Stomach (tissue), 4 donors: ENCODE results near the gene ZNF530.

Source experiments
- CTCF ChIP-seq, 7 experiments: fragments of 450-650 bp in 4 of 7; fragments of 200-600 bp in 3 of 7; sonication (generic) in 3 of 7; IDR thresholded peaks; one replicate each; pipeline ENCODE4 v1.5.1; 2016 to 2019; ENCODE audit warnings: antibody characterized with exemption in 7 of 7, control low read depth in 2 of 7, mild to moderate bottlenecking in 1 of 7
- EP300 ChIP-seq: sonication (generic); formaldehyde crosslinking; IDR thresholded peaks from one replicate; pipeline ENCODE4 v1.6.1; 2017; ENCODE audit warnings: antibody characterized with exemption
- POLR2A ChIP-seq, 4 donors: fragments of 450-650 bp; IDR thresholded peaks; one replicate each; pipeline ENCODE4 v1.6.1; 2016; ENCODE audit warnings: antibody characterized with exemption in 4 of 4, control low read depth in 2 of 4, mild to moderate bottlenecking in 1 of 4, moderate library complexity in 1 of 4
- POLR2AphosphoS5 ChIP-seq, 3 donors: sonication (generic); formaldehyde crosslinking; IDR thresholded peaks; one replicate each; pipeline ENCODE4 v1.6.1; 2016; ENCODE audit warnings: antibody characterized with exemption in 3 of 3

DNA sequence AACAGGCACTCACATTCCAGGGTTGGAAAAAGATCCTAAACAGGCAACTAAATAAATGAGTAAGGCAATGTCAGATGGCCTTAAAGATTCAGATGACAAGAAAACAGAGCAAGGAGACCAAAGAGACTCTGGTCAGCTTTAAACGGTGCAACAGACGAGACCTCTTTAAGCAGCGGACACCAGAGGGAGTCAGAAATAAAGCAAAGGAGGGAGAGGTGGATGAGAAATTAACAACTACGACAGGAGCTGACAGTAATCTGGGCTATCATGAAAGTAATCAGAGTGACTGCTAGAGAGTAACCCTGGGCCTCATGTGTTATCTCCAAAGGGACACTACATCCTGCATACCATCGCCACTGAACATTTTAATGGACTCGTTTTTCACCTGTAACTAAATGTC is 41.2 kb upstream of the ZNF530 start:
- no peak for TF ChIP-seq CTCF (IDR thresholded peaks at IDR 0.05)
- no peak for TF ChIP-seq POLR2AphosphoS5 (IDR thresholded peaks at IDR 0.05)
- no peak for TF ChIP-seq POLR2A (IDR thresholded peaks at IDR 0.05)
- no peak for TF ChIP-seq EP300
